H1 (cell line): ENCODE results near the gene SLC51B. TPM values are rescaled to one million over a fixed set of nuclear protein-coding genes. Genes with fewer than 3 reads are reported as not detected.

Experiments
- CTCF ChIA-PET: fragments of 300-600 bp; sonication (Branson Sonifier 250); formaldehyde crosslinking; loops from one replicate; lab custom pipeline; 2021; ENCODE audit not compliant: partially characterized antibody; lab: Charles Lee
- POLR2A ChIA-PET: fragments of 300-600 bp; sonication (Branson Sonifier 250); formaldehyde crosslinking; loops from one replicate; lab custom pipeline; 2021; ENCODE audit warnings: inconsistent platforms; ENCODE audit not compliant: partially characterized antibody; lab: Charles Lee
- DNase-seq, 2 experiments: peaks; one replicate each; pipeline versions ENCODE4 v3.0.0 to v3.0.0-alpha.2; 2010 to 2022; ENCODE audit warnings: low spot score in 2 of 2, low read depth in 1 of 2, mixed read lengths in 1 of 2
- FAIRE-seq: peaks from 2 replicates; lab custom pipeline; 2011; peaks lifted over from hg19 to GRCh38; lab: Jason Lieb, UNC
- H2AFZ ChIP-seq: 2 replicates; pipeline ENCODE4 v1.8.1; 2012; ENCODE audit warnings: low read length, inconsistent platforms
- H2AK5ac ChIP-seq: 2 replicates; pipeline ENCODE4 v1.6.1; 2013; ENCODE audit warnings: low read depth, low read length
- H2BK120ac ChIP-seq: replicated peaks from 2 replicates; pipeline ENCODE3; 2013; ENCODE audit warnings: low read depth, low read length, inconsistent platforms
- H2BK12ac ChIP-seq: 2 replicates; pipeline ENCODE4 v1.6.1; 2013; ENCODE audit warnings: low read depth, low read length
- H2BK15ac ChIP-seq: 2 replicates; pipeline ENCODE4 v1.6.1; 2013; ENCODE audit warnings: low read length
- H2BK20ac ChIP-seq: 2 replicates; pipeline ENCODE4 v1.6.1; 2013; ENCODE audit warnings: low read length
- H2BK5ac ChIP-seq: 2 replicates; pipeline ENCODE4 v1.6.1; 2013; ENCODE audit warnings: low read depth, low read length
- H3K14ac ChIP-seq: 2 replicates; pipeline ENCODE4 v1.6.1; 2013; ENCODE audit warnings: inconsistent platforms; ENCODE audit not compliant: insufficient read length
- H3K18ac ChIP-seq: 2 replicates; pipeline ENCODE4 v1.6.1; 2013; ENCODE audit warnings: low read length; ENCODE audit errors: extremely low read depth
- H3K23ac ChIP-seq: 2 replicates; pipeline ENCODE4 v1.6.1; 2013; ENCODE audit warnings: inconsistent platforms; ENCODE audit not compliant: insufficient read length
- H3K23me2 ChIP-seq: 2 replicates; pipeline ENCODE4 v1.6.1; 2013; ENCODE audit warnings: low read depth, low read length
- H3K27ac ChIP-seq: 2 replicates; pipeline ENCODE4 v1.6.1; 2011; ENCODE audit warnings: low read depth, low read length, inconsistent platforms
- H3K27me3 ChIP-seq, 4 experiments: replicated peaks in 1 of 4; 1 replicate in 1 of 4; 2 replicates in 3 of 4; pipeline versions ENCODE4 v1.6.1 to v1.8.1; 2011 to 2013; ENCODE audit warnings: low read length in 3 of 4, mild to moderate bottlenecking in 3 of 4, inconsistent platforms in 2 of 4, mixed read lengths in 2 of 4, moderate library complexity in 1 of 4; ENCODE audit not compliant: control insufficient read depth in 3 of 4, insufficient read depth in 3 of 4; ENCODE audit errors: extremely low read depth in 1 of 4
- H3K36me3 ChIP-seq, 4 experiments: 2 replicates each; pipeline versions ENCODE4 v1.6.1 to v1.8.1; 2011 to 2013; ENCODE audit warnings: mild to moderate bottlenecking in 4 of 4, low read length in 3 of 4, moderate library complexity in 2 of 4, control low read depth in 1 of 4, inconsistent platforms in 1 of 4; ENCODE audit not compliant: insufficient read depth in 4 of 4, control insufficient read depth in 2 of 4
- H3K4ac ChIP-seq: replicated peaks from 2 replicates; pipeline ENCODE3; 2013; ENCODE audit warnings: low read length, low read depth, mixed read lengths, inconsistent platforms; ENCODE audit not compliant: insufficient read length
- H3K4me1 ChIP-seq, 4 experiments: replicated peaks in 1 of 4; 1 replicate in 1 of 4; 2 replicates in 3 of 4; pipeline versions ENCODE4 v1.6.1 to v1.8.1; 2011 to 2013; ENCODE audit warnings: low read length in 3 of 4, inconsistent platforms in 2 of 4, mixed read lengths in 1 of 4; ENCODE audit not compliant: insufficient read depth in 4 of 4, control insufficient read depth in 3 of 4
- H3K4me2 ChIP-seq, 2 experiments: 2 replicates each; pipeline versions ENCODE4 v1.6.1 to v1.8.1; 2011 to 2013; ENCODE audit warnings: low read depth in 2 of 2, low read length in 2 of 2, control low read depth in 1 of 2, inconsistent platforms in 1 of 2, mild to moderate bottlenecking in 1 of 2; ENCODE audit not compliant: insufficient read depth in 1 of 2
- H3K4me3 ChIP-seq, 4 experiments: fragments of 200-600, 300-600 bp in 1 of 4; sonication (generic), shearing (Covaris generic), sonication (Bioruptor Twin) in 1 of 4; 2 replicates each; pipeline versions ENCODE4 v1.5.1 to v1.8.1; 2011 to 2016; ENCODE audit warnings: low read length in 4 of 4, low read depth in 3 of 4, control low read depth in 2 of 4, inconsistent platforms in 2 of 4, mild to moderate bottlenecking in 2 of 4, mixed read lengths in 1 of 4, moderate library complexity in 1 of 4; ENCODE audit not compliant: insufficient read depth in 2 of 4; ENCODE audit errors: extremely low read depth in 1 of 4
- H3K56ac ChIP-seq: replicated peaks from 2 replicates; pipeline ENCODE3; 2013; ENCODE audit warnings: low read depth, mild to moderate bottlenecking, mixed read lengths, low read length, inconsistent platforms; ENCODE audit not compliant: insufficient read length
- H3K79me1 ChIP-seq: 2 replicates; pipeline ENCODE4 v1.6.1; 2013; ENCODE audit warnings: low read depth, low read length, control low read depth
- H3K79me2 ChIP-seq, 2 experiments: 2 replicates each; pipeline versions ENCODE4 v1.6.1 to v1.8.1; 2012 to 2013; ENCODE audit warnings: low read length in 2 of 2, mild to moderate bottlenecking in 2 of 2, inconsistent platforms in 1 of 2; ENCODE audit not compliant: insufficient read depth in 2 of 2, control insufficient read depth in 1 of 2
- H3K9ac ChIP-seq, 4 experiments: replicated peaks in 1 of 4; 1 replicate in 1 of 4; 2 replicates in 3 of 4; pipeline versions ENCODE4 v1.6.1 to v1.8.1; 2011 to 2013; ENCODE audit warnings: low read depth in 3 of 4, low read length in 3 of 4, control low read depth in 2 of 4, mild to moderate bottlenecking in 2 of 4, moderate library complexity in 2 of 4, inconsistent platforms in 1 of 4; ENCODE audit errors: extremely low read depth in 1 of 4
- H3K9me3 ChIP-seq, 2 experiments: 2 replicates each; pipeline versions ENCODE4 v1.6.1 to v1.8.1; 2012 to 2013; ENCODE audit warnings: mild to moderate bottlenecking in 2 of 2, moderate library complexity in 2 of 2, control low read depth in 1 of 2, inconsistent platforms in 1 of 2, low read depth in 1 of 2, low read length in 1 of 2, mixed read lengths in 1 of 2; ENCODE audit not compliant: insufficient read depth in 2 of 2
- H4K20me1 ChIP-seq, 2 experiments: replicated peaks in 1 of 2; 2 replicates each; pipeline versions ENCODE3 to v1.8.1; 2011 to 2013; ENCODE audit warnings: inconsistent platforms in 2 of 2, low read length in 2 of 2, mild to moderate bottlenecking in 1 of 2; ENCODE audit not compliant: insufficient read depth in 2 of 2, control insufficient read depth in 1 of 2
- H4K5ac ChIP-seq: 2 replicates; pipeline ENCODE4 v1.6.1; 2013; ENCODE audit warnings: low read length, low read depth, mixed read lengths, inconsistent platforms; ENCODE audit not compliant: insufficient read length
- H4K8ac ChIP-seq: 2 replicates; pipeline ENCODE4 v1.8.0; 2013; ENCODE audit warnings: mild to moderate bottlenecking, moderate library complexity, low read length, inconsistent platforms; ENCODE audit not compliant: insufficient read depth; ENCODE audit errors: extremely low read depth
- H4K91ac ChIP-seq: replicated peaks from 2 replicates; pipeline ENCODE3; 2013; ENCODE audit warnings: low read length, mixed read lengths, inconsistent platforms; ENCODE audit not compliant: insufficient read length
- BRCA1 ChIP-seq: IDR thresholded peaks from 2 replicates; pipeline ENCODE4 v1.6.1; 2012; ENCODE audit warnings: low read depth, low read length, improper control_type of control experiment
- CBX8 ChIP-seq: fragments of 300-800, 300-1000 bp; sonication (generic); IDR thresholded peaks from 2 replicates; pipeline ENCODE4 v1.7.1; 2016; ENCODE audit warnings: low read depth, low read length, borderline replicate concordance
- JUN ChIP-seq: IDR thresholded peaks from 2 replicates; pipeline ENCODE4 v1.6.1; 2011; ENCODE audit warnings: low read depth, mild to moderate bottlenecking, improper control_type of control experiment, low read length
- MAFK ChIP-seq: IDR thresholded peaks from 2 replicates; pipeline ENCODE4 v1.6.1; 2012; ENCODE audit warnings: low read depth, mild to moderate bottlenecking, improper control_type of control experiment, low read length
- PHF8 ChIP-seq: fragments of 200-600 bp; sonication (generic); conservative IDR thresholded peaks from 2 replicates; pipeline ENCODE4 v1.7.1; 2012; ENCODE audit warnings: low read depth, mild to moderate bottlenecking, inconsistent platforms, low read length, moderate library complexity
- RAD21 ChIP-seq, 2 experiments: IDR thresholded peaks in 1 of 2; conservative IDR thresholded peaks in 1 of 2; 2 replicates each; pipeline ENCODE4 v1.6.1; 2011; ENCODE audit warnings: low read depth in 2 of 2, low read length in 2 of 2, improper control_type of control experiment in 1 of 2, inconsistent platforms in 1 of 2, mild to moderate bottlenecking in 1 of 2, moderate library complexity in 1 of 2
- RFX5 ChIP-seq: IDR thresholded peaks from 2 replicates; pipeline ENCODE4 v1.6.1; 2011; ENCODE audit warnings: low read depth, low read length, improper control_type of control experiment, borderline replicate concordance
- RNF2 ChIP-seq: fragments of 200-900, 300-1000 bp; sonication (generic); IDR thresholded peaks from 2 replicates; pipeline ENCODE4 v1.7.1; 2016; ENCODE audit warnings: borderline replicate concordance, low read depth, mild to moderate bottlenecking, antibody characterized with exemption, low read length; ENCODE audit not compliant: poor library complexity, severe bottlenecking; ENCODE audit errors: missing control alignments
- SIRT6 ChIP-seq: IDR thresholded peaks from one replicate; pipeline ENCODE4 v1.7.1; 2012; ENCODE audit warnings: low read length, inconsistent platforms
- SP2 ChIP-seq: IDR thresholded peaks from 2 replicates; pipeline ENCODE4 v1.6.1; 2012; ENCODE audit warnings: mild to moderate bottlenecking, low read length, inconsistent platforms
- SRF ChIP-seq: IDR thresholded peaks from 2 replicates; pipeline ENCODE4 v1.6.1; 2011; ENCODE audit warnings: mild to moderate bottlenecking, low read depth, low read length, moderate library complexity
- YY1 ChIP-seq: IDR thresholded peaks from 2 replicates; pipeline ENCODE4 v1.6.1; 2011; ENCODE audit warnings: low read depth, mild to moderate bottlenecking, low read length
- WGBS, 2 experiments: shearing (Covaris generic) in 1 of 2; methylation state at CpG; one replicate each; pipeline versions ENCODE4 v1.1.6 to v1.1.7; 2013 to 2015; ENCODE audit warnings: low lambda C conversion rate in 2 of 2, mixed read lengths in 2 of 2, inconsistent platforms in 1 of 2, low coverage in 1 of 2, missing lambda C conversion rate in 1 of 2; ENCODE audit not compliant: insufficient replicate concordance in 2 of 2, insufficient coverage in 1 of 2, insufficient read length in 1 of 2; ENCODE audit errors: extremely low coverage in 1 of 2, missing lambda C conversion rate in 1 of 2; 5-methylcytosine and 5-hydroxymethylcytosine counted together
- polyA plus RNA-seq, 7 experiments: library from polyadenylated mRNA; depleted of rRNA in 3 of 7; stranded (reverse) in 5 of 7; unstranded in 2 of 7; fragments of >200 nt in 5 of 7; fragments of 200-250 nt in 2 of 7; gene quantifications; 1 replicate in 5 of 7; 2 replicates in 1 of 7; 4 replicates in 1 of 7; pipeline versions ENCODE4 v1.2.1 to v1.2.3, GENCODE V29; 2011 to 2013; ENCODE audit warnings: missing spikeins in 2 of 7, mixed read lengths in 2 of 7
- total RNA-seq: library from RNA; stranded (reverse); fragmentation: NEBNext Ultra II Directional; extraction: Animal tissue kit (Norgen Biotek cat#: 25700); gene quantifications from 2 replicates; pipeline ENCODE4 v1.2.1, GENCODE V29; 2021
- TF ChIP-seq, protein P1 (sequence below): IDR thresholded peaks from 2 replicates; pipeline ENCODE4 v1.6.1; 2012; ENCODE audit warnings: inconsistent platforms

Gene SLC51B
- total and polyA plus RNA-seq, 2 of the 8 experiments (the other 6 are each of a cell fraction or from before 2014, with no cell fraction given): not detected

DNA sequence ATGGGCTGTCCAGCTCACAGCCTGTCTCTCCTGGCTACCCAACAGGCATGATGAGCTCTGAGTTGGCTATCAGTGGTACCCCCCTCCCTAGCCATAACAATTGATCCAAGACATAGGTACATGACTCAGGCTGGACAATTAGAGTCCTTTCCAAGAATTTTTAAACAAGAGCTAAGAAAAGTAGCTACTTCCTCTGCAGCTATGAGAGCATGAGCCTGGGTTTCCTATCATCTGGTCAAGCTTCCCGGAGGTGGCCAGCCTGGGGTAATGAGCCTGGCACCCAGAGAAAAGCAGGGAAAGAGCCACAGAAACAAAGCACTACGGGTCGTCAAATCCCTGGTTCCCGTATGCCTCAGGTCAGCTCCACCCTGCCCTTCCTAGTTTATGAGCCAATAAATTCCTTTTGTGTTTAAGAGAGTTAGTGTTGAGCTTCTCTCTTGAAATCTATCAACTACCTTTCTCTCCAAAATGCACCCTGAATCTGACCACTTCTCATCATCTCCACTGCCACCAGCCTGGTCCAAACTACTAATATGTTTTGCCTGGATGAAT lies 2.3 kb upstream of the SLC51B start:
- Histone ChIP-seq H3K18ac (no peak overlapping the region), H3K4me2 (no peak overlapping the region), H3K9me3 (no peaks in the 10 kb centered on the region), H3K14ac (no peak overlapping the region), H3K4ac (no peak overlapping the region), H4K8ac (no peak overlapping the region), H3K79me1 (no peaks in the 10 kb centered on the region), H2BK12ac (no peak overlapping the region), H2BK5ac (no peak overlapping the region), H2AFZ (no peak overlapping the region), H2BK120ac (no peak overlapping the region), H4K5ac (no peak overlapping the region), H3K23me2 (no peaks in the 10 kb centered on the region), H3K79me2 (no peaks in the 10 kb centered on the region), H4K20me1 (no peaks in the 10 kb centered on the region), H4K91ac (no peak overlapping the region), H3K27ac (no peak overlapping the region), H3K36me3 (no peaks in the 10 kb centered on the region), H3K9ac (no peak overlapping the region), H2BK20ac (no peak overlapping the region), H3K4me3 (no peak overlapping the region), H3K4me1 (no peaks in the 10 kb centered on the region; a peak in 1 of 7 replicates), H3K56ac (no peak overlapping the region), H3K27me3 (no peaks in the 10 kb centered on the region; a peak in 1 of 7 replicates), H3K23ac (no peak overlapping the region), H2AK5ac (no peak overlapping the region), H2BK15ac (no peak overlapping the region)
- 73% methylated on average over 4 of the region's 4 CpGs; no CpG with 5 or more reads in 1 of the 2 experiments for WGBS, 2 experiments
- POLR2A ChIA-PET: interaction anchor here (1.0 kb wide), 1 partner anchor 40 kb away, joined by 3 read pairs; no protein-coding TSS in a partner anchor
- CTCF ChIA-PET: interaction anchor here (0.7 to 33.2 kb wide), 7 partner anchors 8 to 312 kb away, joined by 3 to 1213 read pairs (median 9); partner anchors contain the start of genes KBTBD13 and RASL12
- DNase-seq: no peak
- FAIRE-seq: no peak
- TF ChIP-seq CBX8 (no peak), SP2 (no peak), RNF2 (no peak), BRCA1 (no peak), RFX5 (no peak), PHF8 (no peak), SRF (no peak), SIRT6 (no peak), RAD21 (IDR thresholded peaks at IDR 0.05 in 1 of 2, conservative IDR thresholded peaks at IDR 0.05 in 1 of 2; ENCODE audit: low read depth in 2 of 2, low read length in 2 of 2) (no peak), YY1 (no peak), JUN (no peak), MAFK (no peak)
- TF ChIP-seq, protein P1, sequence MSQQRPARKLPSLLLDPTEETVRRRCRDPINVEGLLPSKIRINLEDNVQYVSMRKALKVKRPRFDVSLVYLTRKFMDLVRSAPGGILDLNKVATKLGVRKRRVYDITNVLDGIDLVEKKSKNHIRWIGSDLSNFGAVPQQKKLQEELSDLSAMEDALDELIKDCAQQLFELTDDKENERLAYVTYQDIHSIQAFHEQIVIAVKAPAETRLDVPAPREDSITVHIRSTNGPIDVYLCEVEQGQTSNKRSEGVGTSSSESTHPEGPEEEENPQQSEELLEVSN: no peak
